HEK293T (cell line): Measurements from ENCODE around the gene CYP4F22.

Experiments
- ARNT ChIP-seq: fragments of 450-650 bp; IDR thresholded peaks from 2 replicates; pipeline ENCODE4 v1.6.1; 2017; ENCODE audit warnings: mild to moderate bottlenecking
- BHLHE40 ChIP-seq: fragments of 450-650 bp; IDR thresholded peaks from 2 replicates; pipeline ENCODE4 v1.6.1; 2016; ENCODE audit warnings: mild to moderate bottlenecking, moderate library complexity, borderline replicate concordance
- CTBP1 ChIP-seq: fragments of 450-650 bp; IDR thresholded peaks from 2 replicates; pipeline ENCODE4 v1.6.1; 2016; ENCODE audit warnings: borderline replicate concordance
- ELF4 ChIP-seq: fragments of 450-650 bp; IDR thresholded peaks from 2 replicates; pipeline ENCODE4 v1.6.1; 2017; ENCODE audit warnings: antibody characterized with exemption
- FOXA1 ChIP-seq: fragments of 450-650 bp; IDR thresholded peaks from 2 replicates; pipeline ENCODE4 v1.6.1; 2016; ENCODE audit warnings: mild to moderate bottlenecking
- FOXM1 ChIP-seq: fragments of 450-650 bp; IDR thresholded peaks from 2 replicates; pipeline ENCODE4 v1.6.1; 2017; ENCODE audit warnings: mild to moderate bottlenecking, borderline replicate concordance
- HDGF ChIP-seq: fragments of 450-650 bp; IDR thresholded peaks from 2 replicates; pipeline ENCODE4 v1.6.1; 2017; ENCODE audit warnings: antibody characterized with exemption, borderline replicate concordance
- LEF1 ChIP-seq: fragments of 450-650 bp; IDR thresholded peaks from 2 replicates; pipeline ENCODE4 v1.6.1; 2017; ENCODE audit warnings: mild to moderate bottlenecking, borderline replicate concordance
- NFRKB ChIP-seq: fragments of 450-650 bp; IDR thresholded peaks from 2 replicates; pipeline ENCODE4 v1.6.1; 2016; ENCODE audit warnings: mild to moderate bottlenecking, moderate library complexity
- SP1 ChIP-seq: fragments of 450-650 bp; IDR thresholded peaks from 2 replicates; pipeline ENCODE4 v1.6.1; 2017
- SUZ12 ChIP-seq: fragments of 450-650 bp; IDR thresholded peaks from 2 replicates; pipeline ENCODE4 v1.6.1; 2016; ENCODE audit warnings: mild to moderate bottlenecking
- TARDBP ChIP-seq: fragments of 450-650 bp; IDR thresholded peaks from 2 replicates; pipeline ENCODE4 v1.6.1; 2016
- ZNF384 ChIP-seq: fragments of 450-650 bp; IDR thresholded peaks from 2 replicates; pipeline ENCODE4 v1.6.1; 2016

GRCh38 chr19:15501596-15501995 is 6.7 kb upstream of the CYP4F22 start:
- TF ChIP-seq LEF1 (no peak), BHLHE40 (no peak), SP1 (no peak), TARDBP (no peak), ELF4 (no peak), FOXA1 (no peak), ARNT (no peak), ZNF384 (no peak), FOXM1 (no peak), NFRKB (no peak), CTBP1 (no peak), SUZ12 (no peak), HDGF (no peak)
